Measurements from ENCODE around the gene TPRN. TPM values are rescaled to one million over a fixed set of nuclear protein-coding genes. Genes with fewer than 3 reads are reported as not detected.
"Not testable (repeated sequence)": the region's sequence is repeated elsewhere in the genome, so short reads cannot be mapped to it uniquely, and the experiment has no call there.

TPRN gene
- 17.6 and 25.7 TPM in 2 replicates for total RNA-seq (2014; rRNA removed; shearing (Covaris generic))

GRCh38 chr9:137200311-137201204 lies at the start of gene TPRN:
Gene TPRN (minus strand): TSS chr9:137200741. CDS start chr9:137200711, 30 bp downstream.
- in situ Hi-C loops (cut with HindIII; ENCODE audit: low sequenced_read_pairs): no loop called here
- peak; percentile 99 for DNase-seq (ENCODE audit: low spot score)

- in situ Hi-C loops (cut with HindIII; ENCODE audit: low sequenced_read_pairs): no loop called here
- DNase-seq (ENCODE audit: low spot score): no peak
These were observed 47.3 kb upstream of the TPRN start for GRCh38 chr9:137247916-137248175.

GRCh38 chr9:137247135-137247915 lies 46.8 kb upstream of the TPRN start:
- DNase-seq (ENCODE audit: low spot score): no peak
- in situ Hi-C loops (cut with HindIII; ENCODE audit: low sequenced_read_pairs): no loop called here

GRCh38 chr9:137245450-137246421 lies 45.2 kb upstream of the TPRN start:
- in situ Hi-C loops (cut with HindIII; ENCODE audit: low sequenced_read_pairs): no loop called here
- no peak for DNase-seq (ENCODE audit: low spot score)

- no peak for DNase-seq (ENCODE audit: low spot score)
- in situ Hi-C loops (cut with HindIII; ENCODE audit: low sequenced_read_pairs): no loop called here
These were observed 44.2 kb upstream of the TPRN start for GRCh38 chr9:137244486-137245449.

GRCh38 chr9:137243626-137244485 lies 43.3 kb upstream of the TPRN start:
- DNase-seq (ENCODE audit: low spot score): no peak
- in situ Hi-C loops (cut with HindIII; ENCODE audit: low sequenced_read_pairs): no loop called here

- in situ Hi-C loops (cut with HindIII; ENCODE audit: low sequenced_read_pairs); DNase-seq (ENCODE audit: low spot score): not testable (repeated sequence)
These were observed 42.7 kb upstream of the TPRN start for GRCh38 chr9:137243266-137243625.

- in situ Hi-C loops (cut with HindIII; ENCODE audit: low sequenced_read_pairs): no loop called here
- no peak for DNase-seq (ENCODE audit: low spot score)
These were observed 42.0 kb upstream of the TPRN start for GRCh38 chr9:137242269-137243203.

GRCh38 chr9:137241490-137242268 lies 41.1 kb upstream of the TPRN start:
- no peak for DNase-seq (ENCODE audit: low spot score)
- in situ Hi-C loops (cut with HindIII; ENCODE audit: low sequenced_read_pairs): no loop called here

GRCh38 chr9:137240841-137241489 lies 40.4 kb upstream of the TPRN start, which contains the start of gene TUBB4B:
Gene TUBB4B (plus strand): TSS chr9:137241287. CDS start chr9:137241361, 74 bp downstream.
- peak; percentile 100 for DNase-seq (ENCODE audit: low spot score)
- in situ Hi-C loops (cut with HindIII; ENCODE audit: low sequenced_read_pairs): no loop called here

GRCh38 chr9:137240318-137240840 lies 39.8 kb upstream of the TPRN start:
- in situ Hi-C loops (cut with HindIII; ENCODE audit: low sequenced_read_pairs): no loop called here

GRCh38 chr9:137239541-137240200 lies 39.1 kb upstream of the TPRN start:
- in situ Hi-C loops (cut with HindIII; ENCODE audit: low sequenced_read_pairs): not testable (repeated sequence)

More at GRCh38 chr9:137240318-137240840, 39.8 kb upstream of the TPRN start:
- DNase-seq (ENCODE audit: low spot score): no peak

GRCh38 chr9:137237759-137238726 lies 37.5 kb upstream of the TPRN start:
- in situ Hi-C loops (cut with HindIII; ENCODE audit: low sequenced_read_pairs): no loop called here
- DNase-seq (ENCODE audit: low spot score): no peak

More at GRCh38 chr9:137239541-137240200, 39.1 kb upstream of the TPRN start:
- not testable (repeated sequence) for DNase-seq (ENCODE audit: low spot score)

Data from G401 (cell line).